Right lung (tissue), 5 donors: ENCODE measurements around the gene KCNK16. TPM values are rescaled to one million over a fixed set of nuclear protein-coding genes. Genes with fewer than 3 reads are reported as not detected.

Experiments
- DNase-seq, 2 donors: peaks; one replicate each; pipeline ENCODE4 v3.0.0-alpha.2; 2013
- polyA plus RNA-seq, 5 donors: library from polyadenylated mRNA; unstranded; fragments of 120-200 nt; gene quantifications; one replicate each; pipeline versions ENCODE4 v1.2.1 to v1.2.3, GENCODE V29; 2013; ENCODE audit warnings: inconsistent platforms in 1 of 5, low replicate concordance in 1 of 5; ENCODE audit not compliant: insufficient read length in 5 of 5, insufficient read depth in 1 of 5

Gene KCNK16
- polyA plus RNA-seq, 5 donors: 0.10 to 0.33 (median 0.22) TPM

GRCh38 chr6:39280247-39280731 lies 42.2 kb downstream of the KCNK16 start:
- DNase-seq: no peak

GRCh38 chr6:39279539-39279938 lies 43.0 kb downstream of the KCNK16 start:
- no peak for DNase-seq

GRCh38 chr6:39276379-39276995 lies 46.0 kb downstream of the KCNK16 start:
- no peak for DNase-seq

GRCh38 chr6:39274903-39275302 lies 47.6 kb downstream of the KCNK16 start:
- DNase-seq: no peak

- DNase-seq: no peak
These were observed 48.0 kb downstream of the KCNK16 start for GRCh38 chr6:39274471-39274870.

GRCh38 chr6:39273406-39273821 lies 49.1 kb downstream of the KCNK16 start:
- no peak for DNase-seq

- no peak for DNase-seq
These were observed 52.5 kb downstream of the KCNK16 start for GRCh38 chr6:39269961-39270360.

- DNase-seq: no peak
These were observed 53.8 kb downstream of the KCNK16 start for GRCh38 chr6:39268721-39269120.

- DNase-seq: no peak
These were observed 54.3 kb downstream of the KCNK16 start for GRCh38 chr6:39268171-39268570.

- DNase-seq: no peak
These were observed 55.6 kb downstream of the KCNK16 start for GRCh38 chr6:39266782-39267355.

GRCh38 chr6:39266375-39266774 lies 56.1 kb downstream of the KCNK16 start:
- no peak for DNase-seq

Other genes with a start within 250 kb of the KCNK16 start
- 10 to 100 TPM; 20.7 to 25.6 (median 22.9) TPM for gene SAYSD1, start 207.5 kb downstream of the KCNK16 start, polyA plus RNA-seq
- 10 to 100 TPM; 17.8 to 28.6 (median 27.5) TPM for gene KCNK5, start 93.2 kb downstream of the KCNK16 start, polyA plus RNA-seq
- 10 to 100 TPM in 4 of 5 donors, 1 to 10 TPM in 1; 8.2 to 14.8 (median 14.2) TPM for gene KCNK17, start 8.3 kb downstream of the KCNK16 start, polyA plus RNA-seq